Duodenal mucosa (tissue), 2 donors: Measurements from ENCODE around the gene STXBP6.
"Not testable (repeated sequence)": the region's sequence is repeated elsewhere in the genome, so short reads cannot be mapped to it uniquely, and the experiment has no call there.

Experiments used
- H3K27ac ChIP-seq: one replicate; pipeline ENCODE4 v1.7.0; 2013; ENCODE audit warnings: low read depth, low read length
- H3K27me3 ChIP-seq, 2 donors: one replicate each; pipeline ENCODE4 v1.7.0; 2013; ENCODE audit warnings: low read length in 2 of 2, control low read depth in 1 of 2; ENCODE audit not compliant: insufficient read depth in 2 of 2, control insufficient read depth in 1 of 2
- H3K36me3 ChIP-seq, 2 donors: one replicate each; pipeline ENCODE4 v1.7.0; 2013; ENCODE audit warnings: low read length in 2 of 2, control low read depth in 1 of 2; ENCODE audit not compliant: insufficient read depth in 2 of 2, control insufficient read depth in 1 of 2
- H3K4me1 ChIP-seq, 2 donors: one replicate each; pipeline ENCODE4 v1.7.0; 2013; ENCODE audit warnings: low read length in 2 of 2, control low read depth in 1 of 2; ENCODE audit not compliant: insufficient read depth in 2 of 2, control insufficient read depth in 1 of 2
- H3K4me3 ChIP-seq, 2 donors: one replicate each; pipeline ENCODE4 v1.7.0; 2013; ENCODE audit warnings: low read length in 2 of 2, low read depth in 1 of 2
- H3K9ac ChIP-seq, 2 donors: one replicate each; pipeline ENCODE4 v1.7.0; 2013; ENCODE audit warnings: low read length in 2 of 2, low read depth in 1 of 2
- H3K9me3 ChIP-seq, 2 donors: one replicate each; pipeline ENCODE4 v1.7.0; 2013; ENCODE audit warnings: low read length in 2 of 2, control low read depth in 1 of 2; ENCODE audit not compliant: control insufficient read depth in 1 of 2

The STXBP6 gene

DNA sequence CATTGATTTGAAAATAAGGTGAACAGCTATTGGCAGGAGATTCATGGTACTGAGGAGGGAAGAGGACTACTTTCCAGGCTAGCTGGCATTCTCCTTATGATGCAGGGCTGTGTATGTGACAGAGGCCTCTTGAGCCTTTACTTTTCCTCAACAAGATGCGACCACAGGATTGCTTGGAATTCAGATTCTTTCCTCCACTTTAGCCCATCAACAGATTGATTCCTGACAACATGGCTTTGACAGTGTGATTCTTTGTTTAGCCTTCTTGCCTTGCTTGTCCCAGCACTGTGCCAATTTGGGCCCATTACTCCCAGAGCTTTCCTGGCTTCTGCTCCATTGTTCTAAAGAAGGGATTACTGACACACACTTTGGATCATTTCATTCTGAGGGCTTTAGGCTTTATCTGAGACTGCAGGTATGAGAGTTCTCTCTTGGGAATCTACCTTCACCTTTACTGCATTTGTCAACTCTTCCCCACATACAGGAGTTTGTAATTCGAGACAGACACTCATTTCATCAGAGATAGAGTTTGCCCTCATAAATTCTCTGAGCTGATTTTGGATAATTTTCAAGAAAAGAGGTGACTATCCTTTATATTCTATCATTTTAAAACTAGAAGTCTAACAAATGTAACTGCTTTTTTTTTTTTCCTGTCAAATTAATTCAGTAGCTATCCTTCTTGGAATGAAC, 209.6 kb downstream of the STXBP6 start:
- H3K27ac ChIP-seq, result no peak overlapping the region

DNA sequence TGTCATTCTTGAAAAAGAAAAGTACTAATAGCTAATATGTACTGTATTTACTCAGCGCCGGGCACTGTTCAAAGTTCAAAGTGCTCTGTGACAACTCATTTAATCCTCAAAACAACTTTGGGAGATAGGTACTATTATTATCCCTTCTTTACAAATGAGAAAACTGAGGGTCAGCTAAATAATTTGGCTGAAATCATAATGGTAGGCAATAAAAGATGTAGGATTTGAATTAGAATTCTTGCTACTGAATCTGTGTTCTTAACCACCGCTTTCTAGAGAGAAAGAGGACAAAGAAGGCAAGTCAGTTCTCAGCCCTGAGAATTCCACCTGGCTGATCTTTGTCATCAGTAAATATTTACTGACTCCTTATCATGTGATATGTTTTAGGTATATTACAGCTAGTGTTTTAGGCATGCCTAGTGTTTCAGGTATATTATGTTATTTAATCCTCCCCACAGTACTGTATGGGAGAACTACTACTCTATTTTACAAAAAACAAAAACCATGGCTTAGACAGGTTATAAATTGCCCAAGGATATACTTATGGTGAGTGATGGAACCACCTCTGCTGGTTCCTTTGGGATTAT, 210.2 kb downstream of the STXBP6 start:
- no peaks in the 10 kb centered on the region for H3K27me3 ChIP-seq
- H3K4me1 ChIP-seq, result peaks cover 37 to 55% of the 10 kb centered on the region in 2 donors
- peak overlapping the region in 1 of 2 donors; percentile 24 for H3K4me3 ChIP-seq
- no peaks in the 10 kb centered on the region for H3K36me3 ChIP-seq
- H3K27ac ChIP-seq, result no peak overlapping the region
- H3K9ac ChIP-seq, result no peak overlapping the region
- H3K9me3 ChIP-seq, result no peaks in the 10 kb centered on the region

More for the DNA sequence above, 209.6 kb downstream of the STXBP6 start:
- Histone ChIP-seq H3K4me1 (peaks cover 38 to 56% of the 10 kb centered on the region in 2 donors), H3K9me3 (no peaks in the 10 kb centered on the region), H3K4me3 (no peak overlapping the region), H3K36me3 (no peaks in the 10 kb centered on the region), H3K27me3 (no peaks in the 10 kb centered on the region), H3K9ac (no peak overlapping the region)

DNA sequence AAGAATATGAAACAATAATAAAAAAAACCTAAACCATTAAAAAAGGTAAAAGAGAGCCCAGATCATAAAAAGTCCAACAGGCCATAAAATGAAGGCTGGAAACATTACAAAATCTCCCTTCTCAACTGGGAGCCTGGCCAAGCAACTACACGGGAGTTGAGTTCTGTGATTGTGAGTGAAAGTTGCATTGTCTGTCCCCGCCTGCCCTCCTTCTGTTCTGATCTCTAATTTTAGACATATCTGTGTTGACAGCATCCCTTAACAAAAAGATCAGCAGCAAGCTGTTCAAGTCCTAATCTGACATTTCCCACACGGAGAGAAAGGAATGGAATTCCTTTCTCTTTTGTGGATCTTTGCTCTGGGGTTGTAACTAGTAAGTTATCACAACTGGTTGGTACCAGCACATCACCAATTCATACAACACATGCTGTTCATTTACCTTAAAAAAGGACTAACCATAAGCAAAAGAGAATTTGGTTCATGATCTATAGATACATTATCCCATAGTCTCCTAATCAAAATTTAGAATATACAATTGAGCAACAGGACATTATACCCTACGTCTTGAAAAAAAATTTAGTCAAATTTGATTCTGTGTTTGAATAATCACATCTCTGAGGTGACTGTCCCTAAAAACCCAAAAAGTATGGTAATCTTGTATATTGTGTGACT, 210.9 kb downstream of the STXBP6 start:
- Histone ChIP-seq H3K27ac (no peak overlapping the region), H3K9me3 (no peaks in the 10 kb centered on the region), H3K9ac (no peak overlapping the region), H3K36me3 (no peaks in the 10 kb centered on the region), H3K4me3 (peak overlapping the region; percentile 3 to 24), H3K4me1 (peaks cover 30 to 49% of the 10 kb centered on the region in 2 donors), H3K27me3 (no peaks in the 10 kb centered on the region)

DNA sequence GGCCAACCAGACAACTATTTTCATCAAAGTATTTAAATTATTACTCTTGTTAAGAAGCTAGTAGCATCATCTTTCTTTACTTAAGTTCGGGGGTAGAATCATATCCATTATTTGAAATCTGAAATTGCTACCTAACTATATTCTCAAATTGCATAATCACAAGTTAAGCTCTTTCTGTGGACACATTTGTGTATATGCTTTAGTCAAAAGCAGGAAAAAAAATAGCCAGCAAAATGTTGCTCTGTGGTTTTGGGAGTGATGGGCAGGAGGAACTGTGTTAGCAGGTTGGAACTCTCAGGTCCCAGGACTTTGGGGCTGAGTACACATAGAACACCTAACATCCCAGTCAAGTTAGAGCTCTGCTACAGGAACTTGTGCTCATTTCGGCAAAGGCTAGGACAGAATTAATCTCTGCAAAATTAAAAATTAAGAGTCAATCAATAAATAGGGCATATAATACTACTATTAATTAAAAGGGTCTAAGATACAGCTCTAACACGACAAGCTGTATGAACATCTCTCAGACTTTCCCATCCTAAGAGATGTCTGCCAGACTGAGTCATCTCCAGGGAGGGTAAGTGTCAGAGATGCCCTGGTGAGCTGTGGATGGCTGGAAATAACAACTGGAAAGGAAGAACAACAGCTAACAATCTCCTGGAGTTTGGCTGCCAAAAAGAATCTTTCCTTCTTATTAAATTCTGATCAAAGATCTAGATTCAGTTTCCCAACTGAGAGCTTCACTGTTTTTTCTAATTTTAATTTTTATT, 212.5 kb downstream of the STXBP6 start:
- H3K4me1 ChIP-seq, result peaks cover 21 to 39% of the 10 kb centered on the region in 2 donors

DNA sequence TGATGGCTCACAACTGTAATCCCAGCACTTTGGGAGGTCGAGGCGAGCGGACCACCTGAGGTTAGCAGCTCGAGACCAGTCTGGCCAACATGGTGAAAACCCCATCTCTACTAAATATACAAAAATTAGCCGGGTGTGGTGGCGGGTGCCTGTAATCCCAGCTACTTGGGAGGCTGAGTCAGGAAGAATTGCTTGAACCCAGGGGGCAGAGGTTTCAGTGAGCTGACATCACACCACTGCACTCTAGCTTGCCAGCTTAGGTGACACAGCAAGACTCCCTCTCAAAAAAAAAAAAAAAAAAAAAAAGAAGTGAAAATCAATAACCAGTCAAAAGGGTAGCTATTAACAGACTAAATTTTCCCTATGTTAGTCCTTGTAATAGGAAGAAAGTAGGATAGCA, 213.6 kb downstream of the STXBP6 start:
- H3K27me3 ChIP-seq, H3K4me3 ChIP-seq, H3K9me3 ChIP-seq, H3K9ac ChIP-seq, H3K36me3 ChIP-seq, H3K27ac ChIP-seq: not testable (repeated sequence)
- H3K4me1 ChIP-seq, result peaks cover 21 to 37% of the 10 kb centered on the region in 2 donors

More for the DNA sequence above, 212.5 kb downstream of the STXBP6 start:
- H3K9me3 ChIP-seq, result no peaks in the 10 kb centered on the region
- no peak overlapping the region for H3K27ac ChIP-seq
- no peak overlapping the region for H3K9ac ChIP-seq
- no peaks in the 10 kb centered on the region for H3K27me3 ChIP-seq
- no peak overlapping the region for H3K4me3 ChIP-seq
- H3K36me3 ChIP-seq, result no peaks in the 10 kb centered on the region

DNA sequence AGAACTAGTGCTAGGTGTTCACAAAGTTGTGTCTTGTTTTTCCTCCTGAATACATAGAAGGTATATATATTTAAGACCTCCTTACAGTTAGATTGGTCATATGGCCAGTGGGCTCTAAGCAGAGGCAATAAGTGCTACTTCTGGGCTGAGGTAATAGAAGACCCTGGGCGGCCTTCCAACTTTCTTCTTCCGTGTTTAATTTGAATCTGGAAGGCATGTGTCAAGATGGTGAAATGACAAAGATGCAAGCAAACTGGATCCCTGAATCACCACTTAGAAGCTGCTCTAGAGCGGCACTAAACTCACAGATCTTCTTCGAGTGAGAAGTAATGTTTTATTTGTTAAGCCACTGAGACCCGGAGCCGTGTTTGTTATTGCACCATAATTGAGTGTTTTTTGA, 215.0 kb downstream of the STXBP6 start:
- Histone ChIP-seq H3K4me1 (peaks cover 15 to 32% of the 10 kb centered on the region in 2 donors), H3K9ac (no peak overlapping the region), H3K4me3 (no peak overlapping the region), H3K27me3 (no peaks in the 10 kb centered on the region), H3K36me3 (no peaks in the 10 kb centered on the region), H3K27ac (no peak overlapping the region), H3K9me3 (no peaks in the 10 kb centered on the region)

DNA sequence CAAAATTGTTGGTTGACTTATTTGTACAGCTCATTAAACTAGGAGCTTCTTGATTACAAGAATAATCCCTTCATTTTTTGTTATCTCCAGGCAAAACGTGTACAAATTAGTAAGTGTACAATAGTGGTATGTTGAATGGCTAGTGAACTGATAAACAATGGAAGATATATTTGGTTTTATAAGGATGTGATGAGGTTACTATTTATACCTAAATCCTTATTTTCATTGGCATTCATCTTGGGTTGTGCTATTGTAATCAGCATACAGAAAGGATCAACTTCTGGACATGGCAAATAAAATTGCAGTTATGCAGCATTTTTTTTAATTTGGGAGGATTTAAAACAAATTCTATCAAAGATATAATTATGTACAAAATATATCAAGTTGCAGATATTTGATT, 216.6 kb downstream of the STXBP6 start:
- H3K9me3 ChIP-seq, result no peaks in the 10 kb centered on the region
- H3K4me1 ChIP-seq, result peaks cover 8 to 22% of the 10 kb centered on the region in 2 donors
- H3K27ac ChIP-seq, result no peak overlapping the region
- H3K4me3 ChIP-seq, result no peak overlapping the region
- H3K9ac ChIP-seq, result no peak overlapping the region
- no peaks in the 10 kb centered on the region for H3K27me3 ChIP-seq
- H3K36me3 ChIP-seq, result no peaks in the 10 kb centered on the region

DNA sequence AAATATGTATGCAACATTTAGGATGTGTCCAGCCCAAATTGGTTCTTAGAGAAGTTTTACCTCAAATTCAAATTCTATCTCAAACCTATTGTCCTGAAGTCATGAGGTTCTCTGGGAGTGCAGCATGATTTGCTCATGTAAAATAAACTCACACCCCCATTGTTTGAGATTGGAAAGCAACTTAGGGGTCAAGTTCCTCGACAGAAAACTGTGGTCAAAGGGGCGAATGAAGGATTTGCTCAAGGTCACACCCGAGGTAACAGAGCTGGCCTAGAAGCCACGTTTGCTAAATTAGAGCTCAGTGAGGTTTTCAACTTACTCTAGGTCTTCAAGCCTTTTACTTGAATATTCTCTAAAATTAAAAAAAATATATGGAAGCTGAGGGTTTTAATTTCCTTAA, 218.3 kb downstream of the STXBP6 start:
- no peak overlapping the region for H3K27ac ChIP-seq
- peaks cover 5 to 20% of the 10 kb centered on the region in 2 donors for H3K4me1 ChIP-seq
- no peak overlapping the region for H3K4me3 ChIP-seq
- H3K9ac ChIP-seq, result no peak overlapping the region
- H3K36me3 ChIP-seq, result no peaks in the 10 kb centered on the region
- no peaks in the 10 kb centered on the region for H3K27me3 ChIP-seq
- no peaks in the 10 kb centered on the region for H3K9me3 ChIP-seq

DNA sequence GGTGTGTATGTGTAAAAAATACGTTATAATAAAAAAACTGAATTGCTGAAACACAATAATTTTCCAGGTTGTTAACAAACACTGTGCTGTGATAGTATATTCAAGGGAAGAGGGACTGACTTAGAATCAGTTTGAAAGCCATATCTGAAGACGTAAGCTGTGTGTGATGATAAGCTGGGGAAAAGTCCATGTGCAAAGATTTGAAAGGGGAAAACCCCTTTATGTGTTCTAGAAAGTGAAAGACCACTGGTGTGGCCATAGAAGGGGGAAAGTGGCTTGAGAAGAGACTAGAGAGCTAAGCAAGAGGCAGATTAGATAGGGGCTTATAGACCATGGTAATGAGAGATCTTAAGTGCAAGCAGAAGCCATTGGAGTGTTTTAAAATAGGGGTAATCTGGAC, 220.1 kb downstream of the STXBP6 start:
- Histone ChIP-seq H3K9ac (no peak overlapping the region), H3K4me1 (peaks cover 5 to 17% of the 10 kb centered on the region in 2 donors), H3K27me3 (no peaks in the 10 kb centered on the region), H3K27ac (no peak overlapping the region), H3K9me3 (no peaks in the 10 kb centered on the region), H3K4me3 (no peak overlapping the region), H3K36me3 (no peaks in the 10 kb centered on the region)

DNA sequence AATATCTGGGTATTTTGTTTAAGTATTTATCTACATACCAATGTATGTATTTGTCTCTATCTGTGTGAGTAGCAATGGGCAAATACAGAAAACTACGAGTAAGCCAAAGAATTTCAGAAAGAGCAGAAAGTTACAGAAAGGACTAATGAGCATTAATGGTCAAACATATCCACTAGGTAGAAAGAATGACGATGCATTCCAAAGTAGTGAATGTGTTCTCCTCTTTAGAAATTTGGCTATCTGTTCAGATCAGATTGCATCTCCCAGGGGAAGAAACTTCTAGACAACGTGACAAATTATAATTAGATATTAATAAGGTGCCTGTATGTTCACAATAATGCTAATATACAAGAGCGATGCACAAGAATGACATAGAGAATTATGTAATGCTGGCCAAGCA, 221.5 kb downstream of the STXBP6 start:
- H3K27me3 ChIP-seq, result no peaks in the 10 kb centered on the region
- no peak overlapping the region for H3K27ac ChIP-seq
- no peak overlapping the region for H3K9ac ChIP-seq
- peaks cover 5 to 17% of the 10 kb centered on the region in 2 donors for H3K4me1 ChIP-seq
- no peaks in the 10 kb centered on the region for H3K36me3 ChIP-seq
- no peaks in the 10 kb centered on the region for H3K9me3 ChIP-seq
- H3K4me3 ChIP-seq, result no peak overlapping the region
